ENCODE results near the gene CAPZA1.

Gene CAPZA1

DNA sequence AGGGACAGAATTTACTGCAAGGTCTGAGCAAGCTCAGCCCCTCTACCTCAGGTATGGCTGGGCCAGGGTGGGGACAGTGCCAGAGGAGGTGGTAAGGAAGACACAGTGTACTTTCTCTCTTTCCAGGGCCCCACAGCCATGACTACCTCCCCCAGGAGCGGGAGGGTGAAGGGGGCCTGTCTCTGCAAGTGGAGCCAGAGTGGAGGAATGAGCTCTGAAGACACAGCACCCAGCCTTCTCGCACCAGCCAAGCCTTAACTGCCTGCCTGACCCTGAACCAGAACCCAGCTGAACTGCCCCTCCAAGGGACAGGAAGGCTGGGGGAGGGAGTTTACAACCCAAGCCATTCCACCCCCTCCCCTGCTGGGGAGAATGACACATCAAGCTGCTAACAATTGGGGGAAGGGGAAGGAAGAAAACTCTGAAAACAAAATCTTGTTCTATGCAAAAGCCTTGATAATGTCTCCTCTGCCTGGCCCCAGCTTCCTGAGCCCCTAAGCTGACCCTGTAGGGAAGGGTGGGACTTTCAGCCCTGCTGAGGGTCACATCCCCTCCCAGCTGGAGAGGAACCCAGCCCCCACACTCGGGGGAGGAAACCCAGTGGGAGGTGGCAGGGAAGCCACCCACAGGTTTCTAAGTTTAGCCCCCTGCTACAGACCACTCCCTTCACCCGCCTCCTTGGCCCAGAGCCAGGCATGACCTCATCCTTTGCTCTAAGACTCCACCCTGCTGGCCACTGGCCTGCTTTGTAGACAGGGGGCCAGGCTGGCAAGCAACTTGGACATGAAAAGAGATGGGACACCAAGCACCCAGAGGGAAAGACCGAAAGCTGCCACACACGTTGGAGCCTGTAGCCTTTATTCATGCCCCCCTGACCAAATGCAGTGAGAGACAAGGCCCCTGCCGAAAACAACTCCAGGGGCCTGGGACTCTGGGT, 80.9 kb downstream of the CAPZA1 start:
- in situ Hi-C loops (cut with HindIII; ENCODE audit: low pct_unique_long_range_greater_than_20kb, low sequenced_read_pairs) = no loop called here
- peak in 1 of 2 experiments; percentile 84 for DNase-seq (ENCODE audit: low read depth in 1 of 2, low spot score in 1 of 2)

GRCh38 chr1:112701227-112702066, 81.8 kb downstream of the CAPZA1 start:
- DNase-seq (ENCODE audit: low read depth in 1 of 2, low spot score in 1 of 2) = no peak
- TF ChIP-seq JUND (IDR thresholded peaks at IDR 0.05; ENCODE audit: low read depth) = no peak
- in situ Hi-C loops (cut with HindIII; ENCODE audit: low pct_unique_long_range_greater_than_20kb, low sequenced_read_pairs) = no loop called here

More for the DNA sequence above, 80.9 kb downstream of the CAPZA1 start:
- no peak for TF ChIP-seq JUND (IDR thresholded peaks at IDR 0.05; ENCODE audit: low read depth)

- no peak for TF ChIP-seq JUND (IDR thresholded peaks at IDR 0.05; ENCODE audit: low read depth)
- in situ Hi-C loops (cut with HindIII; ENCODE audit: low pct_unique_long_range_greater_than_20kb, low sequenced_read_pairs) = no loop called here
- no peak for DNase-seq (ENCODE audit: low read depth in 1 of 2, low spot score in 1 of 2)
Observed at GRCh38 chr1:112702067-112702395, 82.4 kb downstream of the CAPZA1 start.

- no peak for DNase-seq (ENCODE audit: low read depth in 1 of 2, low spot score in 1 of 2)
- no peak for TF ChIP-seq JUND (IDR thresholded peaks at IDR 0.05; ENCODE audit: low read depth)
- in situ Hi-C loops (cut with HindIII; ENCODE audit: low pct_unique_long_range_greater_than_20kb, low sequenced_read_pairs) = no loop called here
Observed at GRCh38 chr1:112702420-112703261, 83.0 kb downstream of the CAPZA1 start.

DNA sequence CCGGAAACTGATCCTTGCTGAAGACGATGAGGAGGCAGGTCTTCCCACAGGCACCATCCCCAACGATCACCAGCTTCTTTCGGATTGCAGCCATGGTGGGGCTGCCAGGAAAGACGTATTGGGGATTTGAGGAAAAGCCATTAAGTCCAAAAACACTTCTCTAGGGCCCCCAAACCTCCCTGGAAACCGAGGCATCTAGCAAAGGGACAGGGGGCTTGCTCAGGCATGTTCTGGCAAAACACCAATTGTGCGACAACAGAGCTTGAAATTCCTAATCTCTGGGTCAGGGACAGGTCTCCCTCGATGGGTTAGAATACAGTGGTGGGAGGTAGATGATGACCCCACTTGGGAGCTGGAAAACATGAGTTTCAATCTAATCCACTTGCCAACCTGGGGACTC, 84.1 kb downstream of the CAPZA1 start:
- TF ChIP-seq JUND (IDR thresholded peaks at IDR 0.05; ENCODE audit: low read depth) = no peak
- no peak for DNase-seq (ENCODE audit: low read depth in 1 of 2, low spot score in 1 of 2)
- in situ Hi-C loops (cut with HindIII; ENCODE audit: low pct_unique_long_range_greater_than_20kb, low sequenced_read_pairs) = no loop called here

DNA sequence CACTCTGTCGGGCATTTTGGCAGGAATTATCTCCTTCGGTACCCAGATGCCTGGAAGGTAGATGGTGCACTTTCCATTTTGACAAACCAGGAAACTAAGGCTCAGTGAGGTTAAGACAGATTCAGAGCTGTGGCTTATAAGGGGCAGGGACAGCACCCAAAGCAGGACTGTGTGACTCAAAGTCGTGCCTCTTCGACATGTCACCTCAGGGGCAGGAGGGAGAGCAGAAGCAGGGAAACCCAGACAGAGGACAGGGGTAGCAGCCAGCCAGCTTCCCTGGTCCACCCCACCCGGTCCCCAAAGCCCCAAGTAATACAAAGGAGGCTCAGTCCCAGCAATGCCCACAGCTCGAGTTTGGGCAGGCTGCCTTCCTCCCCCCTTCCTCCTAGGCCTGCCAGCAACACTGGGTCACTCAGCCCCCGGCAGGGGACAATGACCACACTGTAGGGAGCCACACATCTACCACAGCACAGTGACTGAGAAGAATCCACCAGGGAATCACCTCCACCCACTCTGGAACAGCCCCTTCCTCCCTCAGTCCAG, 84.8 kb downstream of the CAPZA1 start:
- TF ChIP-seq JUND (IDR thresholded peaks at IDR 0.05; ENCODE audit: low read depth) = no peak
- no peak for DNase-seq (ENCODE audit: low read depth in 1 of 2, low spot score in 1 of 2)
- in situ Hi-C loops (cut with HindIII; ENCODE audit: low pct_unique_long_range_greater_than_20kb, low sequenced_read_pairs) = no loop called here

GRCh38 chr1:112704934-112705627, 85.4 kb downstream of the CAPZA1 start:
- DNase-seq (ENCODE audit: low read depth in 1 of 2, low spot score in 1 of 2) = peak; percentile 83 to 98
- no peak for TF ChIP-seq JUND (IDR thresholded peaks at IDR 0.05; ENCODE audit: low read depth)
- in situ Hi-C loops (cut with HindIII; ENCODE audit: low pct_unique_long_range_greater_than_20kb, low sequenced_read_pairs) = no loop called here

- no peak for DNase-seq (ENCODE audit: low read depth in 1 of 2, low spot score in 1 of 2)
- in situ Hi-C loops (cut with HindIII; ENCODE audit: low pct_unique_long_range_greater_than_20kb, low sequenced_read_pairs) = no loop called here
Observed at GRCh38 chr1:112706505-112707220, 87.0 kb downstream of the CAPZA1 start, which contains the start of gene RHOC. Gene RHOC, minus strand, starts transcription at chr1:112707127. Its CDS starts 3,328 bp downstream, at chr1:112703799.

GRCh38 chr1:112707221-112708001, 87.8 kb downstream of the CAPZA1 start:
- in situ Hi-C loops (cut with HindIII; ENCODE audit: low pct_unique_long_range_greater_than_20kb, low sequenced_read_pairs) = no loop called here
- DNase-seq (ENCODE audit: low read depth in 1 of 2, low spot score in 1 of 2) = peak; percentile 87 to 89
- TF ChIP-seq JUND (IDR thresholded peaks at IDR 0.05; ENCODE audit: low read depth) = no peak

More at GRCh38 chr1:112706505-112707220, 87.0 kb downstream of the CAPZA1 start, which contains the start of gene RHOC:
- TF ChIP-seq JUND (IDR thresholded peaks at IDR 0.05; ENCODE audit: low read depth) = no peak

DNA sequence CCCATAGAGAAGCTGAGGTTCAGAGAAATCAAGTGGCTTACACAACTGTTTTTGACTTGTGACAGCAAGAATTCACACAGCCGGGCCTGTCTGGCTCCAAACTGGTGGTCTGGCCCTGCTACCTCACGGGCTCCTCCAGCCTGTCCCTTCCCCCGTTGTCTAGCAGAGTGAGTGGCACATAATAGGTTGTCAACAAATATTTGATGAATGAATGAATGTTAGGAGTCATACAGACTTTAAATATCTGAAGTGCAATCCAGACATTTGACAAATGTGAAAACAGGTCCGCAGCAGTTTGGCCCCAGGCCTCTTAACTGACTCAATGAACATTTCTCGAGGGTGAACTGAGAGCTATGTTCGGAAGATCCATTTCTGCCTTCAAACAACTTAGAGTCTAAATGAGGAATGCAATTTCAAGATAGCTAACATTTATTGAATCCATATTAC, 88.4 kb downstream of the CAPZA1 start:
- no peak for DNase-seq (ENCODE audit: low read depth in 1 of 2, low spot score in 1 of 2)
- TF ChIP-seq JUND (IDR thresholded peaks at IDR 0.05; ENCODE audit: low read depth) = no peak
- in situ Hi-C loops (cut with HindIII; ENCODE audit: low pct_unique_long_range_greater_than_20kb, low sequenced_read_pairs) = no loop called here
